ENCODE data around the gene RGS3. TPM values are rescaled to one million over a fixed set of nuclear protein-coding genes. Genes with fewer than 3 reads are reported as not detected.
A peak's percentile ranks its signal among the peaks of the same experiment; 100 is the strongest.

The RGS3 gene
- total RNA-seq, 1 donor: 77.4 TPM

DNA sequence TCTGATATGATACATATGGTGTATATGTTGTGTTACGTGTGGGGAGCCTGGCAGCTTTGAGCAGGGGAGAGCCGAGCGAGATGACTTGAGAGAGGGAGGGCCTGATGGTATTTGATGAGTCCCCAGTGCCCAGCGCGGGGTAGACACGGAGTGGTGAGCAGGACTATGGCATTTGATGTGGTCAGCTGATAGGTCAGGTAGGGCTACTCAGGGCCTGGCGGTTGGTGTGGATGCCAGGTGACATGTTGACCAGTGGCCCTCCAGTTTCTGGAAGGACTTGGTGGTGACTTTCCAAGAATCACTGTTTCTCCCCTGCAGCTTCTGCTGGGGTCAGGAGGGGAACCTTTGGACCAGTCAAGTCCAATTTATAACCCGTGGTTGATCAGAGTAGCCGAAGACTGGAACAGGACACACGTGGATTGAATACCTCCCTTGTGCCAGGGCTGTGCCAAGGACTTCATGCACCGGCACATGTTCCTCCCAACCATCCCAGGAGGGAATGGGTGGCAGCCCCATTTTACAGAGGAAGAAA is 148.8 kb downstream of the RGS3 start:
- no peak for DNase-seq (ENCODE audit: insufficient read length, low spot score, missing footprints)
- Histone ChIP-seq H2AFZ (ENCODE audit: low read length) (no peak overlapping the region), H3K4me1 (ENCODE audit: insufficient read depth, low read length) (peaks cover 29% of the 10 kb centered on the region), H4K20me1 (ENCODE audit: insufficient read depth, low read length) (no peaks in the 10 kb centered on the region), H3K9me3 (ENCODE audit: low read depth, low read length) (no peaks in the 10 kb centered on the region), H3K79me2 (ENCODE audit: insufficient read depth, low read length) (no peaks in the 10 kb centered on the region), H3K27ac (ENCODE audit: low read depth, low read length) (no peak overlapping the region), H3K4me2 (ENCODE audit: insufficient read depth, low read length) (no peak overlapping the region), H3K4me3 (ENCODE audit: insufficient read depth, low read length) (no peak overlapping the region), H3K36me3 (ENCODE audit: insufficient read depth, low read length) (no peaks in the 10 kb centered on the region), H3K27me3 (ENCODE audit: insufficient read depth, low read length) (no peaks in the 10 kb centered on the region)
- TF ChIP-seq, protein P1, sequence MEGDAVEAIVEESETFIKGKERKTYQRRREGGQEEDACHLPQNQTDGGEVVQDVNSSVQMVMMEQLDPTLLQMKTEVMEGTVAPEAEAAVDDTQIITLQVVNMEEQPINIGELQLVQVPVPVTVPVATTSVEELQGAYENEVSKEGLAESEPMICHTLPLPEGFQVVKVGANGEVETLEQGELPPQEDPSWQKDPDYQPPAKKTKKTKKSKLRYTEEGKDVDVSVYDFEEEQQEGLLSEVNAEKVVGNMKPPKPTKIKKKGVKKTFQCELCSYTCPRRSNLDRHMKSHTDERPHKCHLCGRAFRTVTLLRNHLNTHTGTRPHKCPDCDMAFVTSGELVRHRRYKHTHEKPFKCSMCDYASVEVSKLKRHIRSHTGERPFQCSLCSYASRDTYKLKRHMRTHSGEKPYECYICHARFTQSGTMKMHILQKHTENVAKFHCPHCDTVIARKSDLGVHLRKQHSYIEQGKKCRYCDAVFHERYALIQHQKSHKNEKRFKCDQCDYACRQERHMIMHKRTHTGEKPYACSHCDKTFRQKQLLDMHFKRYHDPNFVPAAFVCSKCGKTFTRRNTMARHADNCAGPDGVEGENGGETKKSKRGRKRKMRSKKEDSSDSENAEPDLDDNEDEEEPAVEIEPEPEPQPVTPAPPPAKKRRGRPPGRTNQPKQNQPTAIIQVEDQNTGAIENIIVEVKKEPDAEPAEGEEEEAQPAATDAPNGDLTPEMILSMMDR (IDR thresholded peaks at IDR 0.05; ENCODE audit: extremely low read depth, low read depth, low read length): no peak

- TF ChIP-seq, protein P1 (IDR thresholded peaks at IDR 0.05; ENCODE audit: extremely low read depth, low read depth, low read length): no peak
- peaks cover 29% of the 10 kb centered on the region for H3K4me1 ChIP-seq (ENCODE audit: insufficient read depth, low read length)
- no peak overlapping the region for H2AFZ ChIP-seq (ENCODE audit: low read length)
- H3K36me3 ChIP-seq (ENCODE audit: insufficient read depth, low read length): no peaks in the 10 kb centered on the region
- no peaks in the 10 kb centered on the region for H3K79me2 ChIP-seq (ENCODE audit: insufficient read depth, low read length)
- H3K4me2 ChIP-seq (ENCODE audit: insufficient read depth, low read length): no peak overlapping the region
- H3K27ac ChIP-seq (ENCODE audit: low read depth, low read length): no peak overlapping the region
- no peaks in the 10 kb centered on the region for H3K9me3 ChIP-seq (ENCODE audit: low read depth, low read length)
- no peak overlapping the region for H3K4me3 ChIP-seq (ENCODE audit: insufficient read depth, low read length)
- no peaks in the 10 kb centered on the region for H3K27me3 ChIP-seq (ENCODE audit: insufficient read depth, low read length)
- DNase-seq (ENCODE audit: insufficient read length, low spot score, missing footprints): no peak
- H4K20me1 ChIP-seq (ENCODE audit: insufficient read depth, low read length): no peaks in the 10 kb centered on the region
These were observed 149.3 kb downstream of the RGS3 start for GRCh38 chr9:113612828-113613227.

- Histone ChIP-seq H3K4me3 (ENCODE audit: insufficient read depth, low read length) (no peak overlapping the region), H2AFZ (ENCODE audit: low read length) (no peak overlapping the region), H3K27ac (ENCODE audit: low read depth, low read length) (peak overlapping the region; percentile 62), H3K4me2 (ENCODE audit: insufficient read depth, low read length) (no peak overlapping the region), H3K36me3 (ENCODE audit: insufficient read depth, low read length) (no peaks in the 10 kb centered on the region), H4K20me1 (ENCODE audit: insufficient read depth, low read length) (no peaks in the 10 kb centered on the region), H3K9me3 (ENCODE audit: low read depth, low read length) (no peaks in the 10 kb centered on the region), H3K79me2 (ENCODE audit: insufficient read depth, low read length) (no peaks in the 10 kb centered on the region), H3K4me1 (ENCODE audit: insufficient read depth, low read length) (peaks cover 29% of the 10 kb centered on the region), H3K27me3 (ENCODE audit: insufficient read depth, low read length) (no peaks in the 10 kb centered on the region)
- TF ChIP-seq, protein P1 (IDR thresholded peaks at IDR 0.05; ENCODE audit: extremely low read depth, low read depth, low read length): no peak
- DNase-seq (ENCODE audit: insufficient read length, low spot score, missing footprints): no peak
These were observed 150.4 kb downstream of the RGS3 start for GRCh38 chr9:113613815-113614413.

DNA sequence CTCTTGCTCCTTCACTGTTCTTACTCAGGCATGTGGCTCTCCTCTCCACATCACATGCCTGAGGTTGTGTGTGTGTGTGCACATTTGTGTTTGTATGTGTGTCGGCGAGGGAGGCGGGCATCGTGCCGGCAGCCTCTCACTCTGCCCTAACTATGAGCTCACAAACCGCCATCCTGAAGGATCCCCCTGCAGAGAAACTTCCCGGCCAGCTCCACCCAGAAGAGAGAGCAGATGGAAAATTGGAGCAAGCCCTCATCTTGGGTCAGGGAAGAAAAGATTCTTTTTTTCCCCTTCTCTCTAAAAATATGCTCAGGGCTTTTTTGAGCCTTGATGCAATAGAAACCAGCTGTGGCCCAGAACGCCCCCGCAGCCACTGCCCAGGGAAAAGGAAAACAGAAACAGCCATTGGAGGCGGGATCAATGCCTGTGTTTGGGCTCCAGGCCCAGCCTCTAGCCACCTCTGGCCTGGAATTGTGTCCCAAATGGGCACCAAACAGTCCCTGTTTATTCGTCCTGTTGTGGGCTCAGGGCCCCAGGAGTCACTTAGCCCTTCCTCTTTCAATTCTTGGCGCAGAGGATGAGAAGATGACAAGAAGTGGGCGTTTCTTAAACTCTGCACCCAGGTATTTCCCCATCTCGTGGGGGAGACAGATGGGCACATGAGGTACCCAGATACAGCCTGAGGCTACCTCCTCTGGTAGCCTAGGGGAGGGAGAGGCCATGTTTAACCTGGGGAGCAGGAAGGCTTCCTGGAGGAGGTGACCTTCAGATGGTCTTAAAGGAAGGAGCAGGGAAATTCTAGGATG is 151.5 kb downstream of the RGS3 start:
- Histone ChIP-seq H3K27me3 (ENCODE audit: insufficient read depth, low read length) (no peaks in the 10 kb centered on the region), H4K20me1 (ENCODE audit: insufficient read depth, low read length) (no peaks in the 10 kb centered on the region), H3K4me1 (ENCODE audit: insufficient read depth, low read length) (peaks cover 28% of the 10 kb centered on the region), H3K27ac (ENCODE audit: low read depth, low read length) (peak overlapping the region; percentile 62), H3K4me2 (ENCODE audit: insufficient read depth, low read length) (peak overlapping the region; percentile 33), H3K36me3 (ENCODE audit: insufficient read depth, low read length) (no peaks in the 10 kb centered on the region), H3K9me3 (ENCODE audit: low read depth, low read length) (no peaks in the 10 kb centered on the region), H3K4me3 (ENCODE audit: insufficient read depth, low read length) (peak overlapping the region; percentile 32), H3K79me2 (ENCODE audit: insufficient read depth, low read length) (peaks cover 7% of the 10 kb centered on the region), H2AFZ (ENCODE audit: low read length) (peak overlapping the region; percentile 74)
- peak; percentile 76 for DNase-seq (ENCODE audit: insufficient read length, low spot score, missing footprints)
- TF ChIP-seq, protein P1 (IDR thresholded peaks at IDR 0.05; ENCODE audit: extremely low read depth, low read depth, low read length): no peak

Data from osteoblast (primary cell).